H54 (cell line): Measurements from ENCODE around the gene ZMYND19.
"Not testable (repeated sequence)": the region's sequence is repeated elsewhere in the genome, so short reads cannot be mapped to it uniquely, and the experiment has no call there.

ENCODE experiments used
- DNase-seq: peaks from one replicate; pipeline ENCODE4 v3.0.0; 2011; ENCODE audit warnings: low spot score, mixed read lengths; ENCODE audit not compliant: insufficient read length
- FAIRE-seq: peaks from 3 replicates; lab custom pipeline; 2011; peaks lifted over from hg19 to GRCh38; lab: Jason Lieb, UNC
- POLR2A ChIP-seq: IDR thresholded peaks from 2 replicates; pipeline ENCODE4 v1.6.1; 2011; ENCODE audit warnings: low read depth, mild to moderate bottlenecking, low read length

ZMYND19 gene

DNA sequence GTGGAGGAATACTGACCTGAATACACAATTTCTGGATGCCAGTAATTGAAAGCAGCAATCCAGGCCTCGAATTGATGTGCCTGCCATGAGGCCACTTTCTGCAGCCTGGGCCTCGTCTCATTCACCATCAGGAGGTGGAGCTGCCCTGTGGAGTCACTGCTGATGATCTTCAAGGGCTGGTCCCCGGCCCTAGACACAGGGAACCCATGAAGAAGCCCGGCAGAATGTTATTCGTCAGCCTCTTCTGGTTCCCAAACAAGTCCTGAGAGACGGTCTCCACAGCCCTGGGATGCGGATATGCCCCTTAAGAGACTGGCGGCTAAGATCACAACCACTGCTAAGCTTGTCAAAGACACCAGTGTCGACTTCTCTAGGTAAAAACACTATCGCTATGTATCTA is 16.1 kb downstream of the ZMYND19 start:
- DNase-seq = no peak
- no peak for TF ChIP-seq POLR2A
- FAIRE-seq = no peak

DNA sequence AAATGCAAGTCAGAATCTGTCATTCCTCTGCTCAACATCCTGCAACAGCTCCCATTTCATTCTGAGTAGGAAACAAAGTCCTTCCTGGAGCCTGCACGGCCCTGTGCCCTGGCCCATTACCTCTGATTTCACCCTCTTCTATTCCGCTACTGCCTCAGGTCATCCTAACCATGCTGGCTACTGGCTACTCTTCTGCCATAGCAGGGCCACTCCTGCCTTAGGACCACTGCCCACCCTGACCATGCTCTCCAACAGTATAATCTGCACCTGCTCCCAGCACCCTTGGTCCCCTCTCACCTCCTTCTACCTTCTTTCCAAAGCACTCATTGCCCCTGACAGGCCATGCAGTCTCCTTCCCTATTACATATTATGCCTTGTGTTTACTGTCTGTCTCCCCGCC is 19.7 kb downstream of the ZMYND19 start:
- no peak for TF ChIP-seq POLR2A
- no peak for FAIRE-seq

DNA sequence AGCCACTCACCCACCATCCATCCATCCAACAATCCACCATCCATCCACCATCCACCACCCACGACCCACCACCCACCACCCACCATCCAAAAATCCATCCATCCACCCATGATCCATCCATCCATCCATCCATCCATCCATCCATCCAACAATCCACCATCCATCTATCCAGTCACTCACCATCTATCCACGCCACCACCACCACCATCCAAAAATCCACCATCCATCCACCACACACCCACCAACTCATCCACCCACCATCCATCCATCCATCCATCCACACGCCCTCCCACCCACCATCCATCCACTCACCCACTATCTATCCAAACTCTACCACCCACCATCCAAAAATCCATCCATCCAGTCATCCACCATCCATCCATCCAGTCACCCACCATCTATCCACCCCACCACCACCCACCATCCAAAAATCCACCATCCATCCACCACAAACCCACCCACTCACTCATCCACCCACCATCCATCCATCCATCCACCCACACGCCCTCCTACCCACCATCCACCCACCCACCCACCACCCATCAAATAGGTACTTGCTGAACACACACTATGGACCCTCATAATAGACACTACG is 20.6 kb downstream of the ZMYND19 start:
- no peak for TF ChIP-seq POLR2A
- DNase-seq (no peak), FAIRE-seq (no peak)

More for the DNA sequence above, 19.7 kb downstream of the ZMYND19 start:
- DNase-seq = no peak

DNA sequence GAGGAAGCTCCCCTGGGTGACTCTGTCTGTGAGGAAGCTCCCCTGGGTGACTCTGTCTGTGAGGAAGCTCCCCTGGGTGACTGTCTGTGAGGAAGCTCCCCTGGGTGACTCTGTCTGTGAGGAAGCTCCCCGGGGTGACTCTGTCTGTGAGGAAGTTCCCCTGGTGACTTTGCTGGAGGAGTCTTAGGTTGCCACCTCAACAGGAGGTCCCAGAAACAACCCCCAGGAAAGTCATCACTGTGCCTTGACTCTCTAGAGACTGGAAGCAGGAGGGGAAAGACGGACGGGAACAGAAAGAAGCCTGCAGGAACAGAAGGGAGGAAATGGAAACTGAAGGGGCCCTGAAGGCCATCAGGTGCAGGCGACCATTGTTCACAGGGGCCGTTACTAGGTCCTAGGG is 21.9 kb downstream of the ZMYND19 start:
- FAIRE-seq, DNase-seq: not testable (repeated sequence)

DNA sequence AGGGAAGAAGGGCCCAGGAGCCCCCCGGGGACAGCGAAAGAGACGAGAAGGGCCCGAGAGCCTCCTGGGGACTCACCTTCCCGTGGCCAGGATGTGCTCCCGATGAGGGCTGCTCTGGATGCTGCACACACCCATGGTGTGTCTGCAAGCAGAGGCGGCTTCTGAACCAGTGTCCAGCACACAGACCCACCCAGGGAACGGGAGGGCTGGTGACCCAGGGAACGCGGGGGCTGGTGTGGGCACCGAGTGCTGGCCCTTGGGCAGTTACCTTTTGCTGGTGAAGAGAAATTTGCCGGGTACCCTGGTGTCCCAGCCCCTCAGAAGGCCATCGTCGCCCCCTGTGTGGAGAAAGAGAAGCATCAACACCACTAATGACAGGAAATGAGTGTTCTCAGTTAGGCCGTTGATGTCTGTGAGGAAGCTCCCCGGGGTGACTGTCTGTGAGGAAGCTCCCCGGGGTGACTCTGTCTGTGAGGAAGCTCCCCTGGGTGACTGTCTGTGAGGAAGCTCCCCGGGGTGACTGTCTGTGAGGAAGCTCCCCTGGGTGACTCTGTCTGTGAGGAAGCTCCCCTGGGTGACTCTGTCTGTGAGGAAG is 25.4 kb downstream of the ZMYND19 start:
- FAIRE-seq = no peak
- no peak for DNase-seq
- TF ChIP-seq POLR2A = no peak

DNA sequence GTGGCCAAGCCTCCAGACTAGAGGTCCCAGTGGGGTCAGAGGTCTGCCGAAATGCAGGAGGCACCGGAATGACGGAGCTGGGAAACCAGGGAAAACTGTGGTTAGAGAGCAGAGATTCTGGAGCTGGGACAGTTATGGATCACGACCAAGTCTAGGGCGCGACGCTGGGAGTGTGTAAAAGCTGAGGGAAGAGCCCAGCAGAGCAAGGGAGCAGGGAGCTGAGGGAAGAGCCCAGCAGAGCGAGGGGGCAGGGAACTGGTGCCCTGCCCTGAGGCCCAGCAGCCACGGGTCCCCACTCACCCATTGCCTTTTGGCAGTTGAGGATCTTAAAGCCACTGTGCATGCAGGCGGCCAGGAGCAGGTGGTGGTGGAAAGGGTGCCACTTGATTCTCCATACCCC is 26.2 kb downstream of the ZMYND19 start:
- DNase-seq (no peak), FAIRE-seq (no peak)
- TF ChIP-seq POLR2A = no peak

DNA sequence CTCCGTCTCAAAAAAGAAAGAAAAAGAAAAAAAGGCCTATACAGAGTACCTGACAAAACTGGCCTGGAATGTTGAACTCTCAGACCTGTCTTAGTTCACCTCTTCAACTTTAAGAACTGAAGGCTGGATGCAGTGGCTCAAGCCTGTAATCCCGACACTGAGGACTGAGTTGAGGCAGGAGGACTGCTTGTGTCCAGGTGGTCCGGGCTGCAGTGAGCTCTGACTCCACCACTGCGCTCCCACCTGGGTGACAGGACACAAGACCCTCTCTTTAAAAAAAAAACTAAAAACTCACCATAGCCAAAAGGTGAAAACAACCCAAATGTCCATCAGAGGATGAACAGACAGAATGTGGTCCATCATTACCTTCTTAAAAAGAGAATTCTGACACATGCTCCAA is 32.2 kb downstream of the ZMYND19 start:
- FAIRE-seq = no peak
- DNase-seq = no peak

DNA sequence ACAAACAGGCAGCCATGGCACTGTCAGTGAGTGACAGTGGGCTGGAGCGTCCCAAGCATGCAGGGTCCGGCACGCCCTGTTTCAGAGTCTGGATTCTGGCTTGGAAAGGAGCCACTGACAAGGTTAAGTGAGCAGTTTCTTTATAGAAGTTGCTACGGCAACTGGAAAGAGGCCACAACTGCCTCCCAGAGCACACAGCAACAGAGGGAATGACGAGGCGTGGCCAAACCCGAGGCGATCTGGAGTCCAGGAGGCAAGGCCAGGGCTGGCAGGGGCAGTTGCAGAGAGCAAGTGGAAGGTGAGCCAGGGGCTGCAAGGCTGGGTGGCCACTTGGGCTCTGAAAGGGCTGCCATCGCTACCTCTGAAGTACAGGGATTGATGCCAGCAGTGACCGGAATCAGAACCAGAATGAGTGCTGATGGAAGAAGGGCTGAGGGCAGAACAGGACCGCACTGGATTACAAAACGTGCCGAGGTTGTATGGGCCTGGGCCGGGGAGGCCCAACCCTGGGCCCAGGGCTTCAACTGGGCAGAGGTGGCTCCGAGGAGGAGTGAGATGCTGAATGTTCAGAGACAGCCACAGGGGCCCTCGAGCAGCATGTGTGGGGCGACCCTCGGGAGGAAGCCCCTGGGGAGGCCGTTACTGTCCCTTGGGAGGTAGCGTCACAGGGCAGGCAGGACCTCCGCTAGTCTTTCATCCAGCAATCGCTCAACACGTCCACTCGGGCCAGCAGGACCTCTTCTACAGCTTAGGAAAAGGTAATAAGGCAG is 34.1 kb downstream of the ZMYND19 start:
- no peak for TF ChIP-seq POLR2A
- no peak for DNase-seq
- no peak for FAIRE-seq

More for the DNA sequence above, 32.2 kb downstream of the ZMYND19 start:
- no peak for TF ChIP-seq POLR2A

DNA sequence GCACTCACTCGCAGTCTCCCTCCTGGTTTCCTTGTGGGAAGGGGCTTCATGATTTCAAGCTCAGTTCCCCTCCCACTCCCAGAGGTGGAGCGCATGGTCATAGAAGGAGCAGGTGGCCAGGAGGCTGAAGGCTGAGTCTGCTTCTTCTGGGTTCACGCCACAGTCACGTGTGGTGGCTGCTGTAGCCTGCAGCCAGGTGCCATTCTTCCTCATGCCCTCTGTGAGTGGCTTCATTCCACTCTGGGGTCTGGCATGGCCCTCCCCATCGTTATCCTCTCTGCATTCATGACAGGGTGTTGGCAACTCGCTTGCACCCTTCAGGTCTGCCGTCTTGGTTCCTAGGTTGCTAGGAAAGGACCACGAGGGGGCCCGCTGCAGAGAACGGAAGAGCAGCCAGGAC is 35.1 kb downstream of the ZMYND19 start:
- FAIRE-seq = no peak
- no peak for DNase-seq

DNA sequence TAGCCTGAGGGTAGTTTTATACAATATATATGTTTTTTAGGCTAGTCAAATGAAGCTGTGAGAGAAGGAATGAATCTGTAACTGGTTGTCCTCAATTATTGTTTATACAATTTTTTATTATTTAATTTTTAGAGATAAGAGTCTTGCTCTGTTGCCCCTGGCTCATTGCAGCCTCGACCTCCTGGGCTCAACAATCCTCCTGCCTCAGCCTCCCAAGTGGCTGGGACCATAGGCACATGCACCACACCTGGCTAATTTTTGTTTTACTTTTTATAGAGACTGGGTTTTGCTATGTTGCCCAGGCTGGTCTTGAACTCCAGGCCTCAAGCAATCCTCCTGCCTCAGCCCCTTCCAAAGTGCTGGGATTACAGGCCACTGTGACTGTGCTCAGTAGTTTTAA is 36.0 kb downstream of the ZMYND19 start:
- no peak for TF ChIP-seq POLR2A
- FAIRE-seq (no peak), DNase-seq (no peak)

More for the DNA sequence above, 35.1 kb downstream of the ZMYND19 start:
- TF ChIP-seq POLR2A = no peak

DNA sequence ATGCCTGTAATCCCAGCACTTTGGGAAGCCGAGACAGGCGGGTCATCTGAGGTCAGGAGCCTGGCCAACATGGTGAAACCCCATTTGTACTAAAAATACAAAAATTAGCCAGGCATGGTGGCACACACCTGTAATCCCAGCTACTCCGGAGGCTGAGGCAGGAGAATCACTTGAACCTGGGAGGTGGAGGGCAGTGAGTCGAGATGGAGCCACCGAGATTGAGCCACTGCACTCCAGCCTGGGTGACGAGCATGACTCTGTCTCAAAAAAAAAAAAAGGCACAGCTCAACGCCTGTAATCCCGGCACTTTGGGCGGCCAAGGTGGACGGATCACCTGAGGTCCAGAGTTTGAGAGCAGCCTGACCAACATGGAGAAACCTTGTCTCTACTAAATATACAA is 36.7 kb downstream of the ZMYND19 start:
- not testable (repeated sequence) for FAIRE-seq, DNase-seq

DNA sequence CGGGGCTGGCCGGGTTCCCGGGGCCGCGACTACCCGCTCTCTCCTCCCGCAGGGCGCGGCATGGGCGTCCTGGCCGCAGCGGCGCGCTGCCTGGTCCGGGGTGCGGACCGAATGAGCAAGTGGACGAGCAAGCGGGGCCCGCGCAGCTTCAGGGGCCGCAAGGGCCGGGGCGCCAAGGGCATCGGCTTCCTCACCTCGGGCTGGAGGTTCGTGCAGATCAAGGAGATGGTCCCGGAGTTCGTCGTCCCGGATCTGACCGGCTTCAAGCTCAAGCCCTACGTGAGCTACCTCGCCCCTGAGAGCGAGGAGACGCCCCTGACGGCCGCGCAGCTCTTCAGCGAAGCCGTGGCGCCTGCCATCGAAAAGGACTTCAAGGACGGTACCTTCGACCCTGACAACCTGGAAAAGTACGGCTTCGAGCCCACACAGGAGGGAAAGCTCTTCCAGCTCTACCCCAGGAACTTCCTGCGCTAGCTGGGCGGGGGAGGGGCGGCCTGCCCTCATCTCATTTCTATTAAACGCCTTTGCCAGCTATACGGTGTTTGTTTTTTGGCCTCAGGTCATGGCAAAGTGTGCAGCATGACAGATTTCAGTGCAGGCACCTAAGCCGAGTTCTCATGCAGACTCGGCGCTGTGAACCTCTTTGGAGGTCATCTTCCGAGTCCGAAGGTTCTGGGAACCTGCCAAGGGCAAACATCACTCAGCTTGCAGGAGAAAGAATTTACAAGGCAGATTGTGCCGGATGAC is 38.1 kb downstream of the ZMYND19 start:
- no peak for TF ChIP-seq POLR2A
- peak; percentile 76 for DNase-seq
- no peak for FAIRE-seq

DNA sequence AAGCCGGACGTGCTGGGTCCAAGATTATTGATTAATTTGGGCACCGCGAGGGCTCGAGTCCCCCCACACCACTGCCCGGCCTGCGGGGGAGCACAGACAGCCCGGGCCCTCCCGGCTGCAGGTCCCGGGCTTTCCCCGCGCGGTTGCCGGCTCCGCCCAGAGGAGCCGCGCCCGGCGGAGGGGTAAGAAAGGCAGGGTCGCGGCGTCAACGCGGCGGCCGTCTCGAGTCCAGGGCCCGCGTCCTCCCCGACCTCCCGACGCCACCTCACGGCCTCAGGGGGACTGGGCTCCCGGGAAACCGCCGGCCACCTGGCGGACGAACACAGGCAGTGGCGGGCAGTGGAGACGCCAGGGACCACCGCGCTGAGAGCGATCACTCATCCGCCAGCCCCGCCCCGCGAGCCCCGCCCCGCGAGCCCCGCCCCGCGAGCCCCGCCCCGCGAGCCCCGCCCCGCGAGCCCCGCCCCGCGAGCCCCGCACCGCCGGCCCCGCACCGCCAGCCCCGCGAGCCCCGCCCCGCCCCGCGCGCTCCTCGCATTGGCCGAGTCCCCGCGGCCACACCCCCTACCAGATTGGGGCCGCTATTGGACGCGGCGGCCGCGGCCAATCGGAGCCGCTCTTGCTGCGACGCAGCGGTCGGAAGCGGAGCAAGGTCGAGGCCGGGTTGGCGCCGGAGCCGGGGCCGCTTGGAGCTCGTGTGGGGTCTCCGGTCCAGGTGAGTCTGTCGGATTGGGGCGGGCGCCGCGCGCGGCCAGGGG is 38.9 kb downstream of the ZMYND19 start, which contains the start of gene MRPL41:
MRPL41 (plus strand) TSS at position 616 of the 758 bp plus-strand sequence. CDS start 203 bp downstream, outside the sequence.
- FAIRE-seq = no peak
- peak; percentile 74 for TF ChIP-seq POLR2A

DNA sequence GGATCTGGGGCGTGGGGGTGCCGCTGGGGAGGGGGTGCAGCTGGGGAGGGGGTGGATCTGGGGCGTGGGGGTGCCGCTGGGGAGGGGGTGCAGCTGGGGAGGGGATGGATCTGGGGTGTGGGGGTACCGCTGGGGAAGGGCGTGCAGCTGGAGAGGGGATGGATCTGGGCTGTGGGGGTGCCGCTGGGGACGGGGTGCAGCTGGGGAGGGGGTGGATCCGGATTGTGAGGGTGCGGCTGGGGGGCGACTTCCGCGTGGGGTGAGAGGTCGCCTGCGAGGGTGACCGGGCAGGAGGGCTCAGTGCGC is 39.4 kb downstream of the ZMYND19 start:
- FAIRE-seq = not testable (repeated sequence)

More for the DNA sequence above, 38.9 kb downstream of the ZMYND19 start, which contains the start of gene MRPL41:
- peak; percentile 98 for DNase-seq

More for the DNA sequence above, 39.4 kb downstream of the ZMYND19 start:
- DNase-seq = not testable (repeated sequence)
